ENCODE data around the gene HLA-DOB.

HLA-DOB gene

GRCh38 chr6:32816746-32817204, at the start of gene HLA-DOB:
Gene HLA-DOB (minus strand): TSS chr6:32817002. CDS start chr6:32816951, 51 bp downstream.
- DNase-seq = no peak

- DNase-seq = no peak
These were observed 49.1 kb upstream of the HLA-DOB start for GRCh38 chr6:32865724-32866443.

- no peak for DNase-seq
These were observed 45.9 kb upstream of the HLA-DOB start for GRCh38 chr6:32862725-32863124.

GRCh38 chr6:32860674-32861073, 43.9 kb upstream of the HLA-DOB start:
- DNase-seq = no peak

GRCh38 chr6:32858194-32858593, 41.4 kb upstream of the HLA-DOB start:
- no peak for DNase-seq

GRCh38 chr6:32857156-32857891, 40.5 kb upstream of the HLA-DOB start:
- no peak for DNase-seq

- DNase-seq = no peak
These were observed 38.8 kb upstream of the HLA-DOB start for GRCh38 chr6:32855467-32856174.

- no peak for DNase-seq
These were observed 37.8 kb upstream of the HLA-DOB start for GRCh38 chr6:32854376-32855178.

- DNase-seq = peak; percentile 93
These were observed 37.0 kb upstream of the HLA-DOB start, which contains the start of the genes PSMB9 and TAP1 for GRCh38 chr6:32853541-32854375. Gene PSMB9 (plus strand): TSS chr6:32854192. CDS start chr6:32854230, 38 bp downstream. Gene TAP1 (minus strand): TSS chr6:32853704. CDS start chr6:32853636, 68 bp downstream.

- peak; percentile 67 for DNase-seq
These were observed 36.2 kb upstream of the HLA-DOB start for GRCh38 chr6:32852844-32853540.

GRCh38 chr6:32852018-32852843, 35.4 kb upstream of the HLA-DOB start:
- no peak for DNase-seq

- DNase-seq = no peak
These were observed 34.2 kb upstream of the HLA-DOB start for GRCh38 chr6:32851025-32851424.

- no peak for DNase-seq
These were observed 32.3 kb upstream of the HLA-DOB start for GRCh38 chr6:32849126-32849525.

- DNase-seq = no peak
These were observed 31.0 kb upstream of the HLA-DOB start for GRCh38 chr6:32847795-32848194.

GRCh38 chr6:32847004-32847403, 30.2 kb upstream of the HLA-DOB start:
- DNase-seq = no peak

- DNase-seq = no peak
These were observed 28.6 kb upstream of the HLA-DOB start for GRCh38 chr6:32845384-32845884.

- no peak for DNase-seq
These were observed 28.1 kb upstream of the HLA-DOB start for GRCh38 chr6:32844839-32845383.

- peak; percentile 94 for DNase-seq
These were observed 27.4 kb upstream of the HLA-DOB start, which contains the start of gene PSMB8 for GRCh38 chr6:32843979-32844838. Gene PSMB8 (minus strand): TSS chr6:32844047. CDS start chr6:32843996, 51 bp downstream.

All from right forelimb (tissue), 1 donor.